Common myeloid progenitor, CD34-positive (primary cell): ENCODE measurements around the gene SDK1.

ENCODE experiments used
- CTCF ChIA-PET: fragments of 350-600 bp; sonication (Branson Sonifier 250); formaldehyde crosslinking; loops from one replicate; lab custom pipeline; 2021; ENCODE audit warnings: antibody characterized with exemption; lab: Charles Lee
- POLR2A ChIA-PET: fragments of 350-600 bp; sonication (Branson Sonifier 250); formaldehyde crosslinking; loops from one replicate; lab custom pipeline; 2021; ENCODE audit warnings: antibody characterized with exemption; lab: Charles Lee
- DNase-seq, 3 donors: peaks; one replicate each; pipeline versions ENCODE4 v3.0.0 to v3.0.0-alpha.2; 2013
- H3K27ac ChIP-seq, 2 experiments: 1 replicate in 1 of 2; 2 replicates in 1 of 2; pipeline ENCODE4 v1.7.0; 2013; ENCODE audit warnings: inconsistent platforms in 2 of 2, low read length in 2 of 2, mild to moderate bottlenecking in 2 of 2, low read depth in 1 of 2, moderate library complexity in 1 of 2; ENCODE audit not compliant: severe bottlenecking in 2 of 2, insufficient read depth in 1 of 2, poor library complexity in 1 of 2
- H3K27me3 ChIP-seq, 5 experiments: replicated peaks in 2 of 5; 1 replicate in 3 of 5; 2 replicates in 2 of 5; pipeline versions ENCODE4 v1.6.1 to v1.7.0; 2013; ENCODE audit warnings: low read length in 4 of 5, mild to moderate bottlenecking in 2 of 5, moderate library complexity in 2 of 5, inconsistent platforms in 1 of 5; ENCODE audit not compliant: insufficient read depth in 5 of 5, control insufficient read depth in 4 of 5
- H3K36me3 ChIP-seq, 4 experiments: 1 replicate in 2 of 4; 2 replicates in 2 of 4; pipeline versions ENCODE4 v1.6.1 to v1.7.0; 2013; ENCODE audit warnings: low read length in 3 of 4, control low read depth in 1 of 4, mild to moderate bottlenecking in 1 of 4; ENCODE audit not compliant: control insufficient read depth in 4 of 4, insufficient read depth in 4 of 4
- H3K4me1 ChIP-seq, 4 experiments: 1 replicate in 3 of 4; 2 replicates in 1 of 4; pipeline versions ENCODE4 v1.6.1 to v1.7.1; 2013; ENCODE audit warnings: low read length in 3 of 4, mild to moderate bottlenecking in 3 of 4, control low read depth in 1 of 4, inconsistent platforms in 1 of 4, moderate library complexity in 1 of 4; ENCODE audit not compliant: control insufficient read depth in 4 of 4, insufficient read depth in 4 of 4; ENCODE audit errors: control extremely low read depth in 1 of 4
- H3K4me3 ChIP-seq, 7 experiments: 1 replicate in 4 of 7; 2 replicates in 3 of 7; pipeline versions ENCODE4 v1.5.1 to v1.7.0; 2013; ENCODE audit warnings: mild to moderate bottlenecking in 7 of 7, low read length in 6 of 7, moderate library complexity in 6 of 7, inconsistent platforms in 2 of 7, low read depth in 2 of 7, control low read depth in 1 of 7; ENCODE audit not compliant: insufficient read depth in 4 of 7, control insufficient read depth in 1 of 7; ENCODE audit errors: extremely low read depth in 1 of 7
- H3K9me3 ChIP-seq, 5 experiments: 1 replicate in 4 of 5; 2 replicates in 1 of 5; pipeline versions ENCODE4 v1.6.1 to v1.7.1; 2013; ENCODE audit warnings: low read length in 4 of 5, mild to moderate bottlenecking in 2 of 5, inconsistent platforms in 1 of 5, low read depth in 1 of 5, moderate library complexity in 1 of 5; ENCODE audit not compliant: control insufficient read depth in 4 of 5, insufficient read depth in 2 of 5; ENCODE audit errors: control extremely low read depth in 1 of 5
- WGBS: methylation state at CpG from one replicate; pipeline ENCODE4 v1.1.5; 2013; ENCODE audit not compliant: insufficient coverage; 5-methylcytosine and 5-hydroxymethylcytosine counted together

The SDK1 gene

DNA sequence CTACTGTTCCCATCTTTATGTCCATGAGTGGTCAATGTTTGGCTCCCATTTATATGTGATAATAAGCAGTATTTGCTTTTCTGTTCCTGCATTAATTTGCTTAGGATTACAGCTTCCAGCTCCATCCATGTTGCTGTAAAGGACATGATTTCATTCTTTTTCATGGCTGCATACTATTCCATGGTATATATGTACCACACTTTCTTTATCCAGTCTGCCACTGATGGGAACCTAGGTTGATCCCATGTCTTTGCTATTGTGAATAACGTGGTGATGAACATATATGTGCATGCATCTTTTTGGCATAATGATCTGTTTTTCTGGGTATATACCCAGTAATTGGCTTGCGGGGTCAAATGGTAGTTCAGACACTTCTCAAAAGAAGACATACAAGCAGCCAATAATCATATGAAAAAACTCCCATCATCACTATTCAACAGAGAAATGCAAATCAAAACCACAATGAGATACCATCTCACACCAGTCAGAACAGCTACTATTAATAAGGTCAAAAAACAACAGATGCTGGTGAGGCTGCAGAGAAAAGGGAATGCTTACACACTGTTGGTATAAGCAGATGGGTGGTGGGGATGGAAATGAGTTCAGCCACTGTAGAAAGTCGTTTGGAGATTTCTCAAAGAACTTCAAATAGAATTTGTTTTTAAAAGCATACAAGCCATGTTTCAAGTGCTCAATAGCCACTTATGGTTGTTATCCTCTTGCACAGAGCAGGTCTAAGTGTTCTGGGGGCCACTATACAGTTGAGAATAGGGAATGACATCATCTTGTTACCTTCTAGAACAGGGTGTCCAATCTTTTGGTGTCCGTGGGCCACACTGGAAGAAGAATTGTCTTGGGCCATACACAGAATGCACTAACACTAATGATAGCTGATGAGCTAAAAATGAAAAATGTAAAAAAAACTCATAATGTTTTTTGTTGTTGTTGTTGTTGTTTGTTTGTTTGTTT, 23.2 kb upstream of the SDK1 start:
- H3K36me3 ChIP-seq, result no peaks in the 10 kb centered on the region
- no peak overlapping the region for H3K27ac ChIP-seq
- ChIA-PET POLR2A (no interaction called here), CTCF (no interaction called here)
- no peaks in the 10 kb centered on the region for H3K4me1 ChIP-seq
- H3K27me3 ChIP-seq, result peaks cover 0 to 3% (median 0%) of the 10 kb centered on the region in 5 experiments
- no peaks in the 10 kb centered on the region for H3K9me3 ChIP-seq
- 55% methylated on average over 1 of the region's 4 CpGs for WGBS
- H3K4me3 ChIP-seq, result no peak overlapping the region
- no peak for DNase-seq

DNA sequence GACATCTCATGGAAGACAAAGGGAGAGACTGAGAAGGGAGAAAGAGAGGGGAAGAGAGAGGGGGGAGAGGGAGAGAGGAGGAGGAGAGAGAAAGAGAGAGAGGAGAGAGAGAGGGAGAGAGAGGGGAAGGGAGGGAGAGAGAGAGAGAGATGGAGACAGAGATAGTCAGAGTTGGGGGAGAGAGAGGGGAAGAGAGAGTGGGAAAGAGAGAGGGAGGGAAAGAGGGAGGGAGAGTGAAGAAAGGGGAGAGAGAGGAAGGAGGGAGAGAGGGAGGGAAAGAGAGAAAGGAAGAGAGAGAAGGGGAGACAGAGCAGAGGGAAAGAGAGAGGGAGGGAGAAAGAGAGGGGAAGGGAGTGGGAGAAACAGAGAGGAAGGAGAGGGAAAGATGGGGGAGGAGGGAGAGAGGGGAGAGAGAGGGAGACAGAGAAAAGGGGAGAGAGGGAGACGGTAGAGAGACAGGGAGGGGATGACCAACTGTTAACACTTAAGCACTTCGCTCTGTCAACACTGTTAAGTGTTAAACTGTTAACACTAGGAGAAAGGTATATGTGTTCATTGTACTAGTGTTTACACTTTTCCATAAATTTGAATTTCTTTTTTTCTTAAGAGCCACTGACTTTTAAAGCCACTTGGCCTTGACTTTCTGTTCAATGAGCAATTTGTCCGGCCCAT, 21.8 kb upstream of the SDK1 start:
- POLR2A ChIA-PET, result no interaction called here
- whole genome bisulfite sequencing, result 100% methylated on average over 1 of the region's 3 CpGs
- H3K36me3 ChIP-seq, result no peaks in the 10 kb centered on the region
- CTCF ChIA-PET, result no interaction called here
- no peaks in the 10 kb centered on the region for H3K9me3 ChIP-seq
- peaks cover 0 to 3% (median 0%) of the 10 kb centered on the region in 5 experiments for H3K27me3 ChIP-seq
- no peak overlapping the region for H3K27ac ChIP-seq
- no peaks in the 10 kb centered on the region for H3K4me1 ChIP-seq
- no peak overlapping the region for H3K4me3 ChIP-seq
- DNase-seq, result no peak

DNA sequence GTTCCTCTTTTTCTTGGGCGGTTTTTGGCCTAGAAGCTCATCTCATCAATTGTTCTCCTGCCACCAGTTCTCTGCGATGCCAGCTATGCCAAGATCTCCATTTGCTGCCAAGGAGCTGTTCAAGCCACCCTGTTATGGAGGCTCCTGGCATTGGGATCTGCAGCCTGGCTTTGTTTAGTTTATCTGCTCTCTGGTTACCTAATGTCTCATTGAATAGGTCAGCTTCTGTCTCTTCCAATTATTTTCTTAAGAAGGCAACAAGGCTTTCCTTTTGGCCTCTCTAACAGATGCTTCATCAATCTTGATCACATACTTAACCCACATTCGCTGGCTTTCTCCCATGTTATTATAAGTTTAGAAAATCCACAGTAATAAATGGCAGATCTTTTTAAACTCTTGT, 20.6 kb upstream of the SDK1 start:
- Histone ChIP-seq H3K4me1 (no peaks in the 10 kb centered on the region), H3K27ac (no peak overlapping the region), H3K27me3 (peaks cover 0 to 3% (median 0%) of the 10 kb centered on the region in 5 experiments), H3K9me3 (no peaks in the 10 kb centered on the region), H3K36me3 (no peaks in the 10 kb centered on the region), H3K4me3 (no peak overlapping the region)
- POLR2A ChIA-PET, result no interaction called here
- WGBS, result 100% methylated on average over 1 of the region's 3 CpGs
- DNase-seq, result no peak
- CTCF ChIA-PET, result no interaction called here

DNA sequence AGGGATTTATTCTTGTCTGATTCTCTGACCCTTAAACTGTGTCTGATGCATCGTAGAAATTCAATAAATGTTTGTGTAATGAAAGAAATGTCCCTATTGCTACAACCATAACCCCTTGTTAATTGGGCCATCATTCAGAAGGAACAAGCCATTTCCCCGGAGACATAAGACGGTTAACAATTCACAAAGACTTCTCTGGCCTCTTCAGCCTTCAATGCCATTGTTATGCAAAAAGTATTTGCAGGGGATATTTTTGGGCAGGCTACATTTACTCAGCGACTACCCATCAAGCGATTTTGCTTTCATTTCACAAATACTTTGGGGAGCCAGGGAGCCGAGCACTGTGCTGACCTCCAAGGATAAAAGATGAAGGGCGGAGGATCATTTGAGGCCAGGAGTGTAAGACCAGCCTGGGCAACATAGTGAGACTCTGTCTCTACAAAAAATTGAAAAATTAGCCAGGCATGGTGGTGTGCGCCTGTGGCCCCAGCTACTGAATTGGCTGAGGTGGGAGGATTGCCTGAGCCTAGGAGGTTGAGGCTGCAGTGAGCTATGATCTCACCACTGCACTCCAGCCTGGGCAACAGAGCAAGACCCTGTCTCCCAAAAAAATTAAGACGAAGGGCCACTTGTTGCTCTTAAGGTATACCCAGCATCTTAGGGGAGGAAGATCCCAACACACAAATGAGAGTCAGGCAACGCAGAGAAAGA, 20.0 kb upstream of the SDK1 start:
- Histone ChIP-seq H3K36me3 (no peaks in the 10 kb centered on the region), H3K27me3 (peaks cover 0 to 3% (median 0%) of the 10 kb centered on the region in 5 experiments), H3K4me1 (no peaks in the 10 kb centered on the region), H3K4me3 (no peak overlapping the region), H3K27ac (no peak overlapping the region), H3K9me3 (no peaks in the 10 kb centered on the region)
- no peak for DNase-seq
- WGBS, result 90% methylated on average over 7 of the region's 10 CpGs
- POLR2A ChIA-PET, result no interaction called here
- CTCF ChIA-PET, result no interaction called here

DNA sequence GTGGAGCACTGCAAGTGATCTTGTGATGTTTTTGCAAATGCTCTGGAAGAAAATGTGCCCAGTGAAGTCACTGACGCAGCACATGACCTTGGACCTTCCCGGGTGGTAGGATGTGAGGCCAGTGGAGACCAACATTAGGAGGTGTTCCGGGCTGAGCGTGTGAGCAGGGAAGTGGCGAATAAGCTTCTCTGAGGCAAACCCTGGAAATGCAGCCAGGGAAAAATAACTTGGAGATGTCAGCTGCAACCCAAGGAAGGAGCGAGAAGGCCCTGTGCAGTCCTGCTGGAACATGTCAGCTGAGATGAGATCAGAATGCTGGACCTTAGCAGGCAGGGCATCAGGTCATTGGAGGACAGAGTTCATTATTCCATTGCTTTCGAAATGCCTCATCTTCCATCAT, 18.6 kb upstream of the SDK1 start:
- 93% methylated on average over 6 of the region's 7 CpGs for WGBS
- no peak overlapping the region for H3K4me3 ChIP-seq
- ChIA-PET POLR2A (no interaction called here), CTCF (interaction anchor here (1.3 kb wide), 1 partner anchor 9 kb away, joined by 3 read pairs; no protein-coding TSS in a partner anchor)
- no peaks in the 10 kb centered on the region for H3K36me3 ChIP-seq
- no peak for DNase-seq
- H3K27ac ChIP-seq, result no peak overlapping the region
- peaks cover 0 to 3% (median 0%) of the 10 kb centered on the region in 5 experiments for H3K27me3 ChIP-seq
- H3K9me3 ChIP-seq, result peaks cover 0 to 3% (median 0%) of the 10 kb centered on the region in 5 experiments
- no peaks in the 10 kb centered on the region for H3K4me1 ChIP-seq

DNA sequence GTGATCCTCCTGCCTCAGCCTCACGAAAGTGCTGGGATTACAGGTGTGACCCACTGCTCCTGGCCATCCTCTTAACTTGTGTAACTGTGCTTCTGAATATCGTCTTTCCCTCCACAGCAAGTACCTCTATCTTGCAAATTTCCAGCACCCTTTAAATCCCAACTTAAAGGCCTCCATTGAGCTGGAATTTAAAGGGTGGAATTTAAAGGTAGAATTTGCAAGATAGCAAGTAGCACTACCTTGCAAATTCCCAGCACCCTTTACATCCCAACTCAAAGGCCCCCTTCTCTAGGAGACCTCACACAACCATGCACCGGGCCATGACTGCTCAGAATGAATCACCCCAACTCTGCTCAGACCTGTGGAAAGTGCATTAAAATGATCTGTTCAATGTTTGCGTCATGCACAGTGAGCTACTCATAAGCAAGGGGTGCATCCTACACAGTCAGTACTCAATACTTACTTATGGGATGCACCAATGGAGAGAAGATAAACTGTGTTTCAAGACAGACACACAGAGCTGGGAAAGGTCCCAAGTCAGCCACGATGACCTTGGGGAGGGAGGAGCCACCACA, 17.8 kb upstream of the SDK1 start:
- ChIA-PET POLR2A (no interaction called here), CTCF (interaction anchor here (1.3 kb wide), 1 partner anchor 10 kb away, joined by 3 read pairs; no protein-coding TSS in a partner anchor)
- no peak overlapping the region for H3K4me3 ChIP-seq
- peaks cover 0 to 3% (median 0%) of the 10 kb centered on the region in 5 experiments for H3K9me3 ChIP-seq
- WGBS, result 93% methylated on average over 3 of the region's 5 CpGs
- H3K4me1 ChIP-seq, result no peaks in the 10 kb centered on the region
- no peak overlapping the region for H3K27ac ChIP-seq
- H3K36me3 ChIP-seq, result no peaks in the 10 kb centered on the region
- no peak for DNase-seq
- H3K27me3 ChIP-seq, result peaks cover 0 to 3% (median 0%) of the 10 kb centered on the region in 5 experiments
